H1 (cell line): ENCODE results near the gene RBM47. TPM values are rescaled to one million over a fixed set of nuclear protein-coding genes. Genes with fewer than 3 reads are reported as not detected.
A peak's percentile ranks its signal among the peaks of the same experiment; 100 is the strongest.

Experiments used
- CTCF ChIA-PET: fragments of 300-600 bp; sonication (Branson Sonifier 250); formaldehyde crosslinking; loops from one replicate; lab custom pipeline; 2021; ENCODE audit not compliant: partially characterized antibody; lab: Charles Lee
- POLR2A ChIA-PET: fragments of 300-600 bp; sonication (Branson Sonifier 250); formaldehyde crosslinking; loops from one replicate; lab custom pipeline; 2021; ENCODE audit warnings: inconsistent platforms; ENCODE audit not compliant: partially characterized antibody; lab: Charles Lee
- DNase-seq, 2 experiments: peaks; one replicate each; pipeline versions ENCODE4 v3.0.0 to v3.0.0-alpha.2; 2010 to 2022; ENCODE audit warnings: low spot score in 2 of 2, low read depth in 1 of 2, mixed read lengths in 1 of 2
- FAIRE-seq: peaks from 2 replicates; lab custom pipeline; 2011; peaks lifted over from hg19 to GRCh38; lab: Jason Lieb, UNC
- H2AFZ ChIP-seq: 2 replicates; pipeline ENCODE4 v1.8.1; 2012; ENCODE audit warnings: low read length, inconsistent platforms
- H2AK5ac ChIP-seq: 2 replicates; pipeline ENCODE4 v1.6.1; 2013; ENCODE audit warnings: low read depth, low read length
- H2BK120ac ChIP-seq: replicated peaks from 2 replicates; pipeline ENCODE3; 2013; ENCODE audit warnings: low read depth, low read length, inconsistent platforms
- H2BK12ac ChIP-seq: 2 replicates; pipeline ENCODE4 v1.6.1; 2013; ENCODE audit warnings: low read depth, low read length
- H2BK15ac ChIP-seq: 2 replicates; pipeline ENCODE4 v1.6.1; 2013; ENCODE audit warnings: low read length
- H2BK20ac ChIP-seq: 2 replicates; pipeline ENCODE4 v1.6.1; 2013; ENCODE audit warnings: low read length
- H2BK5ac ChIP-seq: 2 replicates; pipeline ENCODE4 v1.6.1; 2013; ENCODE audit warnings: low read depth, low read length
- H3K14ac ChIP-seq: 2 replicates; pipeline ENCODE4 v1.6.1; 2013; ENCODE audit warnings: inconsistent platforms; ENCODE audit not compliant: insufficient read length
- H3K18ac ChIP-seq: 2 replicates; pipeline ENCODE4 v1.6.1; 2013; ENCODE audit warnings: low read length; ENCODE audit errors: extremely low read depth
- H3K23ac ChIP-seq: 2 replicates; pipeline ENCODE4 v1.6.1; 2013; ENCODE audit warnings: inconsistent platforms; ENCODE audit not compliant: insufficient read length
- H3K23me2 ChIP-seq: 2 replicates; pipeline ENCODE4 v1.6.1; 2013; ENCODE audit warnings: low read depth, low read length
- H3K27ac ChIP-seq: 2 replicates; pipeline ENCODE4 v1.6.1; 2011; ENCODE audit warnings: low read depth, low read length, inconsistent platforms
- H3K27me3 ChIP-seq, 4 experiments: replicated peaks in 1 of 4; 1 replicate in 1 of 4; 2 replicates in 3 of 4; pipeline versions ENCODE4 v1.6.1 to v1.8.1; 2011 to 2013; ENCODE audit warnings: low read length in 3 of 4, mild to moderate bottlenecking in 3 of 4, inconsistent platforms in 2 of 4, mixed read lengths in 2 of 4, moderate library complexity in 1 of 4; ENCODE audit not compliant: control insufficient read depth in 3 of 4, insufficient read depth in 3 of 4; ENCODE audit errors: extremely low read depth in 1 of 4
- H3K36me3 ChIP-seq, 4 experiments: 2 replicates each; pipeline versions ENCODE4 v1.6.1 to v1.8.1; 2011 to 2013; ENCODE audit warnings: mild to moderate bottlenecking in 4 of 4, low read length in 3 of 4, moderate library complexity in 2 of 4, control low read depth in 1 of 4, inconsistent platforms in 1 of 4; ENCODE audit not compliant: insufficient read depth in 4 of 4, control insufficient read depth in 2 of 4
- H3K4ac ChIP-seq: replicated peaks from 2 replicates; pipeline ENCODE3; 2013; ENCODE audit warnings: low read length, low read depth, mixed read lengths, inconsistent platforms; ENCODE audit not compliant: insufficient read length
- H3K4me1 ChIP-seq, 4 experiments: replicated peaks in 1 of 4; 1 replicate in 1 of 4; 2 replicates in 3 of 4; pipeline versions ENCODE4 v1.6.1 to v1.8.1; 2011 to 2013; ENCODE audit warnings: low read length in 3 of 4, inconsistent platforms in 2 of 4, mixed read lengths in 1 of 4; ENCODE audit not compliant: insufficient read depth in 4 of 4, control insufficient read depth in 3 of 4
- H3K4me2 ChIP-seq, 2 experiments: 2 replicates each; pipeline versions ENCODE4 v1.6.1 to v1.8.1; 2011 to 2013; ENCODE audit warnings: low read depth in 2 of 2, low read length in 2 of 2, control low read depth in 1 of 2, inconsistent platforms in 1 of 2, mild to moderate bottlenecking in 1 of 2; ENCODE audit not compliant: insufficient read depth in 1 of 2
- H3K4me3 ChIP-seq, 4 experiments: fragments of 200-600, 300-600 bp in 1 of 4; sonication (generic), shearing (Covaris generic), sonication (Bioruptor Twin) in 1 of 4; 2 replicates each; pipeline versions ENCODE4 v1.5.1 to v1.8.1; 2011 to 2016; ENCODE audit warnings: low read length in 4 of 4, low read depth in 3 of 4, control low read depth in 2 of 4, inconsistent platforms in 2 of 4, mild to moderate bottlenecking in 2 of 4, mixed read lengths in 1 of 4, moderate library complexity in 1 of 4; ENCODE audit not compliant: insufficient read depth in 2 of 4; ENCODE audit errors: extremely low read depth in 1 of 4
- H3K56ac ChIP-seq: replicated peaks from 2 replicates; pipeline ENCODE3; 2013; ENCODE audit warnings: low read depth, mild to moderate bottlenecking, mixed read lengths, low read length, inconsistent platforms; ENCODE audit not compliant: insufficient read length
- H3K79me1 ChIP-seq: 2 replicates; pipeline ENCODE4 v1.6.1; 2013; ENCODE audit warnings: low read depth, low read length, control low read depth
- H3K79me2 ChIP-seq, 2 experiments: 2 replicates each; pipeline versions ENCODE4 v1.6.1 to v1.8.1; 2012 to 2013; ENCODE audit warnings: low read length in 2 of 2, mild to moderate bottlenecking in 2 of 2, inconsistent platforms in 1 of 2; ENCODE audit not compliant: insufficient read depth in 2 of 2, control insufficient read depth in 1 of 2
- H3K9ac ChIP-seq, 4 experiments: replicated peaks in 1 of 4; 1 replicate in 1 of 4; 2 replicates in 3 of 4; pipeline versions ENCODE4 v1.6.1 to v1.8.1; 2011 to 2013; ENCODE audit warnings: low read depth in 3 of 4, low read length in 3 of 4, control low read depth in 2 of 4, mild to moderate bottlenecking in 2 of 4, moderate library complexity in 2 of 4, inconsistent platforms in 1 of 4; ENCODE audit errors: extremely low read depth in 1 of 4
- H3K9me3 ChIP-seq, 2 experiments: 2 replicates each; pipeline versions ENCODE4 v1.6.1 to v1.8.1; 2012 to 2013; ENCODE audit warnings: mild to moderate bottlenecking in 2 of 2, moderate library complexity in 2 of 2, control low read depth in 1 of 2, inconsistent platforms in 1 of 2, low read depth in 1 of 2, low read length in 1 of 2, mixed read lengths in 1 of 2; ENCODE audit not compliant: insufficient read depth in 2 of 2
- H4K20me1 ChIP-seq, 2 experiments: replicated peaks in 1 of 2; 2 replicates each; pipeline versions ENCODE3 to v1.8.1; 2011 to 2013; ENCODE audit warnings: inconsistent platforms in 2 of 2, low read length in 2 of 2, mild to moderate bottlenecking in 1 of 2; ENCODE audit not compliant: insufficient read depth in 2 of 2, control insufficient read depth in 1 of 2
- H4K5ac ChIP-seq: 2 replicates; pipeline ENCODE4 v1.6.1; 2013; ENCODE audit warnings: low read length, low read depth, mixed read lengths, inconsistent platforms; ENCODE audit not compliant: insufficient read length
- H4K8ac ChIP-seq: 2 replicates; pipeline ENCODE4 v1.8.0; 2013; ENCODE audit warnings: mild to moderate bottlenecking, moderate library complexity, low read length, inconsistent platforms; ENCODE audit not compliant: insufficient read depth; ENCODE audit errors: extremely low read depth
- H4K91ac ChIP-seq: replicated peaks from 2 replicates; pipeline ENCODE3; 2013; ENCODE audit warnings: low read length, mixed read lengths, inconsistent platforms; ENCODE audit not compliant: insufficient read length
- CTBP2 ChIP-seq: IDR thresholded peaks from 2 replicates; pipeline ENCODE4 v1.7.0; 2011; ENCODE audit warnings: borderline replicate concordance, mild to moderate bottlenecking, moderate library complexity, mixed read lengths, low read length; ENCODE audit not compliant: insufficient read depth, insufficient read length
- GTF2F1 ChIP-seq: IDR thresholded peaks from 2 replicates; pipeline ENCODE4 v1.6.1; 2012; ENCODE audit warnings: low read depth, low read length, improper control_type of control experiment, borderline replicate concordance
- HDAC2 ChIP-seq, 2 experiments: fragments of 300-600 bp in 1 of 2; sonication (generic) in 1 of 2; IDR thresholded peaks; 2 replicates each; pipeline ENCODE4 v1.6.1; 2011 to 2012; ENCODE audit warnings: low read depth in 2 of 2, low read length in 2 of 2, mild to moderate bottlenecking in 2 of 2, moderate library complexity in 2 of 2, borderline replicate concordance in 1 of 2, inconsistent platforms in 1 of 2
- JUN ChIP-seq: IDR thresholded peaks from 2 replicates; pipeline ENCODE4 v1.6.1; 2011; ENCODE audit warnings: low read depth, mild to moderate bottlenecking, improper control_type of control experiment, low read length
- PHF8 ChIP-seq: fragments of 200-600 bp; sonication (generic); conservative IDR thresholded peaks from 2 replicates; pipeline ENCODE4 v1.7.1; 2012; ENCODE audit warnings: low read depth, mild to moderate bottlenecking, inconsistent platforms, low read length, moderate library complexity
- SUZ12 ChIP-seq: fragments of 200-600 bp; sonication (generic); IDR thresholded peaks from 2 replicates; pipeline ENCODE4 v1.6.1; 2012; ENCODE audit warnings: mild to moderate bottlenecking, inconsistent platforms, low read length, moderate library complexity, mixed read lengths
- TAF1 ChIP-seq: IDR thresholded peaks from 2 replicates; pipeline ENCODE4 v1.6.1; 2011; ENCODE audit warnings: mild to moderate bottlenecking, low read depth, low read length
- TCF12 ChIP-seq: IDR thresholded peaks from 2 replicates; pipeline ENCODE4 v1.6.1; 2011; ENCODE audit warnings: low read depth, mild to moderate bottlenecking, low read length
- YY1 ChIP-seq: IDR thresholded peaks from 2 replicates; pipeline ENCODE4 v1.6.1; 2011; ENCODE audit warnings: low read depth, mild to moderate bottlenecking, low read length
- ZNF274 ChIP-seq: IDR thresholded peaks from 2 replicates; pipeline ENCODE4 v1.7.0; 2012; ENCODE audit warnings: low read length, borderline replicate concordance; ENCODE audit errors: extremely low read depth
- WGBS, 2 experiments: shearing (Covaris generic) in 1 of 2; methylation state at CpG; one replicate each; pipeline versions ENCODE4 v1.1.6 to v1.1.7; 2013 to 2015; ENCODE audit warnings: low lambda C conversion rate in 2 of 2, mixed read lengths in 2 of 2, inconsistent platforms in 1 of 2, low coverage in 1 of 2, missing lambda C conversion rate in 1 of 2; ENCODE audit not compliant: insufficient replicate concordance in 2 of 2, insufficient coverage in 1 of 2, insufficient read length in 1 of 2; ENCODE audit errors: extremely low coverage in 1 of 2, missing lambda C conversion rate in 1 of 2; 5-methylcytosine and 5-hydroxymethylcytosine counted together
- polyA plus RNA-seq, 7 experiments: library from polyadenylated mRNA; depleted of rRNA in 3 of 7; stranded (reverse) in 5 of 7; unstranded in 2 of 7; fragments of >200 nt in 5 of 7; fragments of 200-250 nt in 2 of 7; gene quantifications; 1 replicate in 5 of 7; 2 replicates in 1 of 7; 4 replicates in 1 of 7; pipeline versions ENCODE4 v1.2.1 to v1.2.3, GENCODE V29; 2011 to 2013; ENCODE audit warnings: missing spikeins in 2 of 7, mixed read lengths in 2 of 7
- total RNA-seq: library from RNA; stranded (reverse); fragmentation: NEBNext Ultra II Directional; extraction: Animal tissue kit (Norgen Biotek cat#: 25700); gene quantifications from 2 replicates; pipeline ENCODE4 v1.2.1, GENCODE V29; 2021

RBM47 gene
- total and polyA plus RNA-seq, 2 of the 8 experiments (the other 6 are each of a cell fraction or from before 2014, with no cell fraction given) = 42.8 to 78.9 TPM

- Histone ChIP-seq H2BK120ac (peak overlapping the region; percentile 15), H2AFZ (no peak overlapping the region), H2BK20ac (no peak overlapping the region), H3K14ac (no peak overlapping the region), H3K4me2 (no peak overlapping the region), H2BK5ac (no peak overlapping the region; the same call in 1 of the 2 replicates), H3K4me1 (peaks cover 3 to 10% (median 5%) of the 10 kb centered on the region in 4 experiments; a peak in 5 of 7 replicates), H3K27me3 (no peaks in the 10 kb centered on the region), H4K91ac (peak overlapping the region; percentile 6), H3K23ac (no peak overlapping the region), H2BK12ac (no peak overlapping the region), H3K23me2 (no peaks in the 10 kb centered on the region), H3K79me1 (peaks cover 9% of the 10 kb centered on the region), H3K4me3 (no peak overlapping the region), H3K18ac (no peak overlapping the region), H3K9ac (no peak overlapping the region), H3K36me3 (no peaks in the 10 kb centered on the region), H4K20me1 (peaks cover 0 to 10% of the 10 kb centered on the region in 2 experiments), H3K56ac (no peak overlapping the region), H3K27ac (no peak overlapping the region), H2BK15ac (no peak overlapping the region), H3K79me2 (peaks cover 0 to 53% of the 10 kb centered on the region in 2 experiments; a peak in 2 of 4 replicates), H2AK5ac (peak overlapping the region; percentile 60; the same call in 1 of the 2 replicates), H4K5ac (no peak overlapping the region), H3K4ac (no peak overlapping the region), H3K9me3 (no peaks in the 10 kb centered on the region), H4K8ac (peak overlapping the region; percentile 87; the same call in 1 of the 2 replicates)
- DNase-seq (no peak), FAIRE-seq (no peak)
- CTCF ChIA-PET = interaction anchor here (0.8 to 2.7 kb wide), 2 partner anchors 8 to 70 kb away, joined by 3 to 12 read pairs; no protein-coding TSS in a partner anchor
- POLR2A ChIA-PET = interaction anchor here (1.3 kb wide), 1 partner anchor 11 kb away, joined by 5 read pairs; no protein-coding TSS in a partner anchor
- TF ChIP-seq HDAC2 (IDR thresholded peaks at IDR 0.05; ENCODE audit: borderline replicate concordance in 1 of 2, low read depth in 2 of 2, low read length in 2 of 2) (no peak), PHF8 (no peak), TAF1 (no peak), ZNF274 (no peak), GTF2F1 (no peak), CTBP2 (no peak), TCF12 (no peak), YY1 (no peak), JUN (no peak), SUZ12 (no peak)
- WGBS, 2 experiments = 90% methylated on average over 15 of the region's 15 CpGs; no CpG with 5 or more reads in 1 of the 2 experiments
Measured at GRCh38 chr4:40555176-40555900, 74.3 kb downstream of the RBM47 start.
